ENCODE measurements around the gene ZG16B.

Gene ZG16B

DNA sequence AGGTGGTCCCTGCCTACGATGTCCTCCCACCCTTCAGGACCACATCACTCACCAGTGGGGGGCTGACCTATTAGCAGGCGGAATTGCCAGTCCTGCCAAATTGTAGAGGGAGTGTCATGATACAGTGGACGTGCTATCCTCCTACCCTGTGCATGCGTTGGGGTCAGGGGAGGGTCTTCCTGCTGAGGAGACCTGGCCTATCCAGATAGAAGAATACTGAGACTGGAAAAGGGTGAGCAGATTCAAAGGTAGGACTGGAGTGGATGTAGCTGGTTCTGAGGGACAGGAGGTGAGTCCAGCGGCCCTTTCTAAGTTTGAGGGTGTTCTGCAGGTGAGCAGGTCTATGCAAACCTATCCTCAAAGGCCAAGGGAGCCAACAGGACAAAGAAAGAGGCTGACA is 23.8 kb upstream of the ZG16B start:
- DNase-seq (ENCODE audit: low read depth in 3 of 3): no peak

GRCh38 chr16:2808181-2808580 is 21.9 kb upstream of the ZG16B start:
- no peak for DNase-seq (ENCODE audit: low read depth in 3 of 3)

- DNase-seq (ENCODE audit: low read depth in 3 of 3): no peak
Observed at GRCh38 chr16:2809149-2809760, 20.8 kb upstream of the ZG16B start.

DNA sequence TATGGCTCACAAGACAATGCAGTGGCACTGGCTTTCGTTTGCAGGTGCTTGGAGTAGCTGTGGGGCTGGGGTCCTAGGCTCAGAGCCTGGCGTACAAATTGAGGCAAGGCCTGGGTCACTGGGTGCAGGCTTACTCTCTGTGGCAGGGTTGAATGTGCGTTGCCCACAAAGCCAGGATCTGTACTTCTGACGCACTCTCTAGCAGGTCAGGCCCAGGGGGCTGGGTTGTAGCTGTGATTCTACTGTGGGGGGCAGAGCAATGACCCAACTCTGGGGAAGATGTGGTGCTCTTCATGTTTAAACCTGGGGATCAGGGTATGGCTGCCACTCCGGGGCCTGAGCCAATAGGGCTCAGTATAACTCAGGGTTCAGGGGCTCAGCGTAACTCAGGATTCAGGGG is 19.5 kb upstream of the ZG16B start:
- DNase-seq (ENCODE audit: low read depth in 3 of 3): no peak

DNA sequence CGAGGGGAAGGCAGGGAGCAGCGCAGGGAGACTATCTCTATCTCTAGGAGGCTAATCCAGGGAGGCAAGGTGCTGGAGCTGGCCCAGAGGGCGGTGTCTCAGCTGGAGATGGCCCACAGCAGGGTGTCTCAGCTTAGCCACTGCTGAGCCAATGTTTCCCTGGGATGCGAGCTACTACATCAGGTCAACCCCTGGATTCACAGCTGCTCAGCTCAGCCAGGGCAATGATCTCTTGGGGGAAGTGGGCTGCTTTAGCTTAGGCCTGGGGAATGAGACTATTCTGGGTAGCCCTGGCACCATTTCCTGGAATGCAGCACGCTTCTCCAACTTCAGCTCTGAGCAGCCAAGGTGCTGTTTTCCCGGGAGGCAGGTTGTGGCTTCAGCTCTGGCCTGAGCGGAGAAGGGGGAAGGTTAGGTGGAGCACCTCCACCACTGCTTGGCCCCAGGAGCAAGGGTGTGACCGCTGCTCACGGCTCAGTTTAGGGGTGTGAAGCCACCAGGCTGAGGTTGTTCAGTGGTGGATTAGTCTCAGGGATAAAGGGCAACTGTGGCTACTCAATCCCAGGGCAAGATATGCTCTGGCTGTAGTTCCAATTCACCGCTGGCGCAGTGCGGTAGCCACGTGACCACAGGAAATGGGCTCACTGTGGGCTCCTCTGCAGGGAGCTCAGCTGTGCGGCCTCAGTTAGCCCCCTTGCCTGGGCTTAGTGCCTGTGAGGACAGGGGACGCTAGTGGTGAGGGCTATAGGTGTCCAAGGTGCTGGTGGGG is 18.2 kb upstream of the ZG16B start:
- DNase-seq (ENCODE audit: low read depth in 3 of 3): no peak

GRCh38 chr16:2813771-2814221 is 16.3 kb upstream of the ZG16B start:
- DNase-seq (ENCODE audit: low read depth in 3 of 3): no peak

DNA sequence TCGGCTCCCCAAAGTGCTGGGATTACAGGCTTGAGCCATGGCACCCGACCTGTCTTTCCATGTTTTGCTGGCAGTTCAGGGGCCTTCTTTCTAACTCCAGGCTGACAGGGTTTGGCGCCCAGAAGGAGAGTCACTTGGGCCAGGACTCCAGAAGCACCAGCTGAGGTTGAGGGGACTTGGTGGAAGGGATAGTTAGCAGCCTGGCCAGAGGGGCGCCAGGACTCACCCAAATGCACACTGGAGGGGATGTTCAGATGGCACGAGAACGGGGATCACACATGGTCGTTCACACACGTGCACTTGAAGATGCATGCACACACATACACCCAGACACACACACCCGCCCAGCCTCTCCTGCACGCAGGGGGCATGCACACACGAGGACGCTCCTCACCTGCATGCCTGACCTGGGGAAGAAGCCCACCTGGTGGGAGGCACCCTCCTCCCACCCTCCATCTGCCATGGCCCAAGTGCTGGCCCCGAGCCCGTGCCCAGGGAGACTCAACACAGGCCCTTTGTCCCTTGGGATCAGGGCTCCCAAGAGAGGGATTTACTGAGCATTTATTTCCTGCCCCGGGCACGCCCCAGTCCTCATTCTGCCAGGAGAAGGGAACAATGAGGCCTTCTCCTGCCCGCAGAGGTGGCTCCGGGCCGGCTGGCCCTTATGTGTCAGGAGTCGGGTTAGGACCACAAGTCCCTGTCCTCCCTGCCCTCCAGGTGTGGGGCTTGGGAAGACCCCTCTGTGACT is 15.4 kb upstream of the ZG16B start:
- no peak for DNase-seq (ENCODE audit: low read depth in 3 of 3)

GRCh38 chr16:2815299-2815771 is 14.8 kb upstream of the ZG16B start:
- no peak for DNase-seq (ENCODE audit: low read depth in 3 of 3)

GRCh38 chr16:2816751-2817339 is 13.3 kb upstream of the ZG16B start, which contains the start of gene PRSS21:
PRSS21 (plus strand) TSS chr16:2817237; CDS start chr16:2817269, 32 bp downstream.
- DNase-seq (ENCODE audit: low read depth in 3 of 3): peak in 1 of 3 experiments; percentile 41

DNA sequence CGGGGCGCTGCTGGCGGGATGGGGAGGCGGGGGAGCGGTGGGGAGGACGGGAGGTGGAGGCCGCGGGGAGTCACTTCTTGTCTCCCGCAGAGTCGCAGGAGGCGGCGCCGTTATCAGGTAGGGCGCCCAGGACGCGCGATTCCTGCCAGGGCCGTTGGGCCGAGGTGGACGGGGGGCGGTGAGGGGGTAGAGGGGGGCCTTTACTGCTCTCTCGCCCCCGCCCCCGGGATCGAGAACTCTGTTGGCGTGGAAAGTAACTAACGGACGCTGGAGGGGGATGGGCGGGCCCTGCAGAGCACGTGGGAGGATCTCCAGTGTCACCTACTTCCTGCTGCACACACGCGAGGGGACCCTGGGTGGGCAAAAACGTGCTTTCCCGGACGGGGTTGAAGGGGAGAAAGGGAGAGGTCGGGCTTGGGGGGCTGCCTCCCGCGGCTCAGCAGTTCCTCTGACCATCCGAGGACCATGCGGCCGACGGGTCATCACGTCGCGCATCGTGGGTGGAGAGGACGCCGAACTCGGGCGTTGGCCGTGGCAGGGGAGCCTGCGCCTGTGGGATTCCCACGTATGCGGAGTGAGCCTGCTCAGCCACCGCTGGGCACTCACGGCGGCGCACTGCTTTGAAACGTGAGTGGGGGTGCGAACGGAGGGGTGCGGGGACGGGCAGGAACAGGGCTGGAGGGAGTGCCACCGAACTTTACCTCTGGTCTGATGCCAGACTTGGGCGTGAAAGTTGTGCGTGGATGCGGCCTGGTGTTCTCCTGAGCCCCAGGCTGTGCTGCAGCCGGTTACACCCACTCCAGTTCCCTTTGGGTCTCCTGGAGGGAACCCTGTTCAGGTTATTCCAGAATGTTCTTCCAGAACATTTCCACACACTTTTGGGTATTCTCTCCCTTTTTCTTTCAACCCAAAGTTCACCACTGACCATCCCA is 12.5 kb upstream of the ZG16B start:
- peak in 1 of 3 experiments; percentile 19 for DNase-seq (ENCODE audit: low read depth in 3 of 3)

DNA sequence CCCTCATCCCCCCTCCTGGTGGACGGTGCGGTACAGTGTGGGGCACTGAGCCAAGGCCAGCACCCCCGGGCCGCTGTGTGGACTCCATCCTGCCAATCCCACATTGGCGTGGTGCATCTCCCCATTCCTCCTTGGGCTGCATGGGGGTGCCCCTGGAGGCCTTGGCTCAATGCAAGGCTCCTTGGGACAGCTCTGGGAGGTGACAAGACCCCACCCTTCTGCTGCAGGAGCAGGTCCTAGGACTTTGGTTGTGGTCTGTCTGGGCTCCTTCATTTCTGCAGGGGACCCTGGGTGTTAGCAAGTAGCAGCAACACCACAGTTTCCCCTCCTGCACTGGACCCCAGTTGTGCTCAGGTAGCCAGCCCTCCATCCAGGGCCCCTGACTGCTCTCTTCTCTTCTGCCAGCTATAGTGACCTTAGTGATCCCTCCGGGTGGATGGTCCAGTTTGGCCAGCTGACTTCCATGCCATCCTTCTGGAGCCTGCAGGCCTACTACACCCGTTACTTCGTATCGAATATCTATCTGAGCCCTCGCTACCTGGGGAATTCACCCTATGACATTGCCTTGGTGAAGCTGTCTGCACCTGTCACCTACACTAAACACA is 11.7 kb upstream of the ZG16B start:
- DNase-seq (ENCODE audit: low read depth in 3 of 3): no peak

GRCh38 chr16:2819179-2819938 is 10.7 kb upstream of the ZG16B start:
- no peak for DNase-seq (ENCODE audit: low read depth in 3 of 3)

DNA sequence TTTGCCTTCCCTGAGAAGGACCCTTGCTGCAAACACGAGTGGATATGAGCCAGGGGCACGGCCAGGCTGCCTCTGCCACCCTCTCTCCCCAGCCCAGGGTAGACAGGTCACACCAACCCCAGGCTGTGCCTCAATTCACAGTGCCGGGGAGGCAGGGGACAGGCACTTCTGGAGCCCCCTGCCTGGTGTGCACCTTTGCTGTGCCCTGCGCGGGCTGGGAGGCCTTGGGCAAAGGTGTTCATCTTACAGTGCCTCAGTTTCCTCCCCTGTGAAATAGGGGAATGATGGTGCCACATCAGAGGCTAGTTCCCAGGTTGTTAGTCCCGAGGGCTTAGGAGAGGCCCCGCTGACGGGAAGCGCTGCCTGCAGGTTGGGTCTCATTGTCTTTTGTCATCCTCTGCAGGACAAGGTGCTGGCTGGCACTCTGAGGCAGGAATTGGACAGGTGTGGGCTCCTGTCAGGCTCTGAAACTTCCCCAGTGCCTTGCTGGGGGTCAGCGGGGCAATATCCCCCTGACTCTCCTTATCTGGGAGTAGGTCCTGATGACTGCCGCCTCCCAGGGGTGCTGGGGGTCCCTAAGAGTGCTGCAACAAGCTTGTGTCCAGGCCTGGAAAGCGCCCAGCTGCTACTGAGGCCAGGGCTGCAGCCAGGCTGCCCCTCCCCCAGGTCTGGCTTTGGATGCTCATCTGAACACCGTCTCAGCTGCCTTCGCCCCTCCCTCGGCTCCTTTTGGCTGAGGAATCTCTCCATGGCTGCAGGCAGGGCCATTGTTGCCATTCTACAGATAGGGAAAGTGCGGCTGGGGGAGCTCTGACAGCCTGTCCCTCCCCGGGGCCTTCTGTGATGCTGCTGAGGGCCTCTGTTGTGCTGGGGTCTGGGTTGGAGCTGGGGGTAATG is 9.9 kb upstream of the ZG16B start:
- no peak for DNase-seq (ENCODE audit: low read depth in 3 of 3)

GRCh38 chr16:2820836-2821486 is 9.1 kb upstream of the ZG16B start:
- DNase-seq (ENCODE audit: low read depth in 3 of 3): no peak

GRCh38 chr16:2821487-2822157 is 8.5 kb upstream of the ZG16B start:
- no peak for DNase-seq (ENCODE audit: low read depth in 3 of 3)

GRCh38 chr16:2822158-2822495 is 8.0 kb upstream of the ZG16B start:
- no peak for DNase-seq (ENCODE audit: low read depth in 3 of 3)

DNA sequence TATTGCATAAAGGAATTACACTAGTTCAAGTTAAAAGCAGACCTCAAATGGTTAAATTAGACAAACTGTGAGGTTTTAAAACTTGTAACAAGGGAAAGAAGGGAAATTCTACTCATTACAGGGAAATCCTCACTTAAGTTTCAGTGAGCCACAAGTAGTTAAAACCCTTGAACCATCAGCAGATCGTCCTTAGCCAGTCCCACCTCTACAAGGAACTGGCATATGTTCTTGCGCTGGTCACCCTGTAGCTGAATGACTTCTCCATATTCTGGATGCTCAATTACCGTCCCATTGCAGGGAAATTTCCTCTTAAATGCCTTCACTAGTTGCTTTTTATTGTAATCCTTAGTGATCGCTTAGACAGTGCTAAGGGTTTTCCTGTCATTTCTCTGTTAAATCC is 7.6 kb upstream of the ZG16B start:
- no peak for DNase-seq (ENCODE audit: low read depth in 3 of 3)

DNA sequence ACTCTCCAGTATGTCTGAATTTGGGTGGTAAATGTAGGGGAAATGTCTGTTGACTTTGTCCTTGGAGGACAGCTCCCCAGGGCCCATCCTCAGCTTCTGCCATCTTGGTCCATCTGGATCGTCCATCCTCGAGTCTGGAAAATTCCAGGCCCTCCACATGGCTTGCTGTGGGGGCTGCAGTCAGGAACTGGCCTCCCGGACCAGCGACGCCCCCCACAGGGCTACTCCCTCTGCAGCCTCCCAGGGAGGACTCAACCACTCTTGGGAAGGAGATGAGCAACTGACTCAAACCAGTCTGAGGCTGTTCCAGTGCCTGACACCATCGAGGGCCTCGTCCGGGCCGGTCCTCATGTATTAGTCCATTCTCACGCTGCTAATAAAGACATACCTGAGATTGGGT is 5.5 kb upstream of the ZG16B start:
- no peak for DNase-seq (ENCODE audit: low read depth in 3 of 3)

Measured in stimulated activated CD4-positive, alpha-beta T cell treated with anti-CD3 and anti-CD28 coated beads, TNF-alpha, amount 100 ng/mL, for 24 hours (primary cell).